ENCODE measurements around the gene STEEP1. TPM values are rescaled to one million over a fixed set of nuclear protein-coding genes. Genes with fewer than 3 reads are reported as not detected.

STEEP1 gene
- total and polyA plus RNA-seq, 12 donors: 7.0 to 32.0 (median 21.1) TPM

DNA sequence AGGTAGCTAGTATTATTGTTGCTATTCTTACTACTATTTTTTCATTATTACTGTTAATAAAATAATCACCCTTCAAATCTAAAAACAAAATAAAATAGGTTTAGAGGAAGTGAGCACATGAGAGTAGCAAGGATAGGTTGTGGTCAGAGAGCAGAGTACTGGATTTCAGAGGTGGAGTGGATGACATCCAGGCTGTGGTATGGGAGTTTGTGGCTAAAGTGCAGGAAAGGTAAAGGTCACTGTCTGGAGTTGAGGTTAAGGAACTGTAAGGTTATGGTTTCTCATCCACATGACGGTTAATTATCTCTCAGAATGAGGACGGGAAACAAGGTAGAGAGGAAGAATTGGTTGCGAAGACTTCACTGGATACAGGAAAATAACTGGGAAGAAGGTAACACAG is 27.7 kb downstream of the STEEP1 start:
- Histone ChIP-seq H3K27ac (no peak overlapping the region), H3K9me3 (replicated peaks in 1 of 3) (no peaks in the 10 kb centered on the region), H3K27me3 (no peaks in the 10 kb centered on the region), H3K4me3 (no peak overlapping the region), H3K4me1 (replicated peaks in 1 of 2) (no peaks in the 10 kb centered on the region), H3K36me3 (replicated peaks in 1 of 2) (peaks cover 0 to 4% of the 10 kb centered on the region in 2 donors)
- intact Hi-C loops (cut with DNase I): no loop called here
- TF ChIP-seq, protein P1, sequence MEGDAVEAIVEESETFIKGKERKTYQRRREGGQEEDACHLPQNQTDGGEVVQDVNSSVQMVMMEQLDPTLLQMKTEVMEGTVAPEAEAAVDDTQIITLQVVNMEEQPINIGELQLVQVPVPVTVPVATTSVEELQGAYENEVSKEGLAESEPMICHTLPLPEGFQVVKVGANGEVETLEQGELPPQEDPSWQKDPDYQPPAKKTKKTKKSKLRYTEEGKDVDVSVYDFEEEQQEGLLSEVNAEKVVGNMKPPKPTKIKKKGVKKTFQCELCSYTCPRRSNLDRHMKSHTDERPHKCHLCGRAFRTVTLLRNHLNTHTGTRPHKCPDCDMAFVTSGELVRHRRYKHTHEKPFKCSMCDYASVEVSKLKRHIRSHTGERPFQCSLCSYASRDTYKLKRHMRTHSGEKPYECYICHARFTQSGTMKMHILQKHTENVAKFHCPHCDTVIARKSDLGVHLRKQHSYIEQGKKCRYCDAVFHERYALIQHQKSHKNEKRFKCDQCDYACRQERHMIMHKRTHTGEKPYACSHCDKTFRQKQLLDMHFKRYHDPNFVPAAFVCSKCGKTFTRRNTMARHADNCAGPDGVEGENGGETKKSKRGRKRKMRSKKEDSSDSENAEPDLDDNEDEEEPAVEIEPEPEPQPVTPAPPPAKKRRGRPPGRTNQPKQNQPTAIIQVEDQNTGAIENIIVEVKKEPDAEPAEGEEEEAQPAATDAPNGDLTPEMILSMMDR (IDR thresholded peaks at IDR 0.05): no peak
- no peak for TF ChIP-seq POLR2A (IDR thresholded peaks at IDR 0.05)
- DNase-seq: no peak
- WGBS, 4 donors: 54 to 90% (median 64%) methylated on average over 3 of the region's 3 CpGs

DNA sequence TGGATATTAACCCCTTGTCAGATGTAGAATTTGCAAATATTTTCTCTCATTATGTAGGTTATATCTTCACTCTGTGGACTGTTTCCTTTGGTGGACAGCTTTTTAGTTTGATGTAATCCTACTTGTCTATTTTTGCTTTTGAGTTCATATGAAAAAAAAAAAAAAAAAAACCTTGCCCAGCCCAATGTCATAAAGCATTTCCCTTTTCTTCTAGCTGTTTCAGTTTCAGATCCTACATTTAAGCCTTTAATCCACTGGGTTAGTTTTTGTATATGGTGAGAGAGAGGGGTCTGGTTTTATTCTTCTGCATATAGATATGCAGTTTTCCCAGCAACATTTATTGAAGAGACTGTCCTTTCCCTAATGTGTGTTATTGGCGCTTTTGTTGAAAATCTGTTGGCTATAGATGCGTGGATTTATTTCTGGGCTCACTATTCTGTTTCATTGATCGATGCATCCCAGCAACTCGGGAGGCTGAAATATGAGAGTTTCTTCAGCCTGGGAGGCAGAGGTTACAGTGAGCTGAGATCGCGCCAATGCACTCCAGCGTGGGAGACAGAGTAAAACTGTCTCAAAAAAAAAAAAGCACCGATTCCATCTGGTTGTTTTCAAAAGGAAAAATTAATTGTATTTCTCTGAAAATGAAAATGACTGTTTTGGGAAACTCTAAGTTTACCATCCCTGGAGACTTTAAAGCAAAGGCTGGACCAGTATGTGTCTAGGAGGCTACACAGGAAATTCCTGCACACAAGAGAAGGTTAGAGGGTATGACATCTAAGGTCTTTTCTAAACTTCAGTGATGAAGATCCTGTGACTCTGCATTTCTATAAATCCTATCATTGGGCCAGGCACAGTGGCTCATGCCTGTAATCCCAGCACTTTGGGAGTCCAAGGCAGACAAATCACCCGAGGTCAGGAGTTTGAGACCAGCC is 35.6 kb downstream of the STEEP1 start:
- no peak overlapping the region for H3K27ac ChIP-seq
- H3K4me1 ChIP-seq (replicated peaks in 1 of 2): no peaks in the 10 kb centered on the region
- no peaks in the 10 kb centered on the region for H3K36me3 ChIP-seq (replicated peaks in 1 of 2)
- intact Hi-C loops (cut with DNase I): no loop called here
- no peak overlapping the region for H3K4me3 ChIP-seq
- 58 to 76% (median 68%) methylated on average over 8 to 9 of the region's 9 CpGs for WGBS, 4 donors
- H3K27me3 ChIP-seq: no peaks in the 10 kb centered on the region
- no peaks in the 10 kb centered on the region for H3K9me3 ChIP-seq (replicated peaks in 1 of 3)
- TF ChIP-seq, protein P1 (IDR thresholded peaks at IDR 0.05): no peak
- TF ChIP-seq POLR2A (IDR thresholded peaks at IDR 0.05): no peak
- DNase-seq: no peak

DNA sequence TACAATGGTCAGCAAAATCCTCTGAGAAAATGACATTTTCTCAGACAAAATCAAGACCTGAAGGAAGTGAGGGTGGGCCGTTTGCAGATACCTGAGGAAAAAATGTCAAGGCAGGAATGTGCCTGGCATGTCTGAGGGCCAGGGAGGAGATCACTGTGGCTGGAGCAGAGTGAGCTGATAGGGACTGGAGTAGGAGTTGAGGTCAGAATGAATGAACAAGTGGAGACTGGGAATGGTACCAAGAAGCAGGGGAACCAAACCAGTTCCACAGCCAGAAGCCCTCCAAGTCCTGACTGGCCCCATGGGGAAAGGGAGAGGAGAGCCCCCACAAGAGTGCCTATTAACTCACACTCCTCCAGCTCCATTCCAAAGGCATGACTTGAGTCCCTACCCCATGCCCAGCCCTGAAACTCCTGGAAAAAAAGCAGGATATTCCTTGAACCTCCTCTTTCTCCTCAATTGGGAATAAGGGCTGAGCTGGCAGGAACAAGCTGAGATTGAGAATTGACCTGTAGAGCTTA is 41.5 kb downstream of the STEEP1 start:
- intact Hi-C loops (cut with DNase I): no loop called here
- WGBS, 4 donors: 36 to 61% (median 58%) methylated on average over 1 of the region's 1 CpG

DNA sequence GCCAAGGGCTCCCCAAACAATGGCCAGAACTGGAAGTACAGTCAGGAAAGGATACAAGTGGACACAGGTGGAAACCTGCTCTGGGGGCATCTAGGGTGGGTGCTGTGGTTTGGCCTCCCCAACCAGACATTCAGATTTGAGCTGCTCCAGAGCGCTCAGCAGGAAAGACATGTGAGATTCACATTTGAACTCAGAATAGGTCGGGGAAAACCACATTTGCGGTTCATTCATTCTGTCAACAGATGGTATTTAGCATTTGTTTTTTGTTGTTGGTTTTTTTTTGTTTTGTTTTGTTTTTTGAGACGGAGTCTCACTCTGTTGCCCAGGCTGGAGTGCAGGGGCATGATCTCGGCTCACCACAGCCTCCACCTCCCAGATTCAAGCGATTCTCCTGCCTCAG is 44.0 kb downstream of the STEEP1 start:
- intact Hi-C loops (cut with DNase I): no loop called here

More for the DNA sequence above, 41.5 kb downstream of the STEEP1 start:
- DNase-seq: no peak
- no peak overlapping the region for H3K4me3 ChIP-seq
- H3K4me1 ChIP-seq (replicated peaks in 1 of 2): no peaks in the 10 kb centered on the region
- H3K9me3 ChIP-seq (replicated peaks in 1 of 3): no peaks in the 10 kb centered on the region
- H3K27ac ChIP-seq: no peak overlapping the region
- H3K27me3 ChIP-seq: no peaks in the 10 kb centered on the region
- no peak for TF ChIP-seq POLR2A (IDR thresholded peaks at IDR 0.05)
- TF ChIP-seq, protein P1 (IDR thresholded peaks at IDR 0.05): no peak
- no peaks in the 10 kb centered on the region for H3K36me3 ChIP-seq (replicated peaks in 1 of 2)

More for the DNA sequence above, 44.0 kb downstream of the STEEP1 start:
- no peak for DNase-seq
- H3K27me3 ChIP-seq: no peaks in the 10 kb centered on the region
- no peak overlapping the region for H3K27ac ChIP-seq
- H3K9me3 ChIP-seq (replicated peaks in 1 of 3): no peaks in the 10 kb centered on the region
- H3K36me3 ChIP-seq (replicated peaks in 1 of 2): no peaks in the 10 kb centered on the region
- TF ChIP-seq, protein P1 (IDR thresholded peaks at IDR 0.05): no peak
- no peak for TF ChIP-seq POLR2A (IDR thresholded peaks at IDR 0.05)
- WGBS, 4 donors: 78 to 87% (median 85%) methylated on average over 6 of the region's 6 CpGs
- no peaks in the 10 kb centered on the region for H3K4me1 ChIP-seq (replicated peaks in 1 of 2)
- no peak overlapping the region for H3K4me3 ChIP-seq
